Measurements from ENCODE around the gene REPIN1. TPM values are rescaled to one million over a fixed set of nuclear protein-coding genes. Genes with fewer than 3 reads are reported as not detected.

The REPIN1 gene
- polyA plus RNA-seq, 2 of the 4 experiments (the other 2 are of a cell fraction) = 48.1 to 101 TPM

DNA sequence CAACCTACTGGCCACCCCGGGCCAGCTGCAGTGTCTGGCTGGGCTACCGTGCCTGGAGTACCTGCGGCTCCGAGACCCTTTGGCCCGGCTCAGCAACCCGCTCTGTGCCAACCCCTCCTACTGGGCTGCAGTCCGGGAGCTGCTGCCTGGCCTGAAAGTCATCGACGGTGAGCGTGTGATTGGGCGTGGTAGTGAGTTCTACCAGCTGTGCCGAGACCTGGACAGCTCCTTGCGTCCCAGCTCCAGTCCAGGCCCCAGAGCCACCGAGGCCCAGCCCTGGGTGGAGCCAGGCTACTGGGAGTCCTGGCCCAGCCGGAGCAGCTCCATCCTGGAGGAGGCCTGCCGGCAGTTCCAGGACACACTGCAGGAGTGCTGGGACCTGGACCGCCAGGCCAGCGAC lies 31.4 kb upstream of the REPIN1 start:
- CTCF ChIA-PET = interaction anchor here (1.3 kb wide), 1 partner anchor 18 kb away, joined by 4 read pairs; no protein-coding TSS in a partner anchor
- FAIRE-seq = no peak

DNA sequence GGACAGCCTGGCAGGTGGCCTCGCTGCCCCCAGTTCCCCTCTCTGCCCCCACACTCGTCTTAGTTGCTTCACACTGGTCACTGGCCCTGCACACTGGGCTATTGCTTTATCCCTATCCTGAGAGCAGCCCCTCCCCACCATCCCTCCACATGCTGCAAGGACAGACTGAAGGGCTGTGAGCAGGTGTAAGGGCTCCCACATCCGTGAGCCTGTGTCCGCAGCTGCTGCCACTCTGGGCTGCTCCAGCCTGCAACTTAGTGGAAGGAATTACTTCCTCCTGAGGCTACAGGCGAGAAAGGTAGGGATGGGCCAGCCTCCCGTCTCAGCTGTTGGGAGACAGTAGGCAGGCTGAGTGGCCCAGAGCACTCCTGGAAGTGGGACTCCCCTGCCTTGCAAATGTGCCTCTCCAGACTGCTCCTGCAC lies 31.0 kb upstream of the REPIN1 start:
- no peaks in the 10 kb centered on the region for H3K4me1 ChIP-seq
- FAIRE-seq (no peak), ATAC-seq (no peak; a peak in 2 of 6 replicates), DNase-seq (ENCODE audit: low read depth in 1 of 2, low spot score in 1 of 2) (no peak)
- H3K4me3 ChIP-seq = no peak overlapping the region
- no peak overlapping the region for H3K4me2 ChIP-seq
- ChIA-PET CTCF (interaction anchor here (1.3 kb wide), 1 partner anchor 18 kb away, joined by 4 read pairs; no protein-coding TSS in a partner anchor), POLR2A (no interaction called here)
- H3K27ac ChIP-seq = no peak overlapping the region
- TF ChIP-seq KDM1A (IDR thresholded peaks at IDR 0.05; ENCODE audit: low read depth) = no peak
- TF ChIP-seq HOXB13 (CRISPR knock-in tag; IDR thresholded peaks at IDR 0.05; ENCODE audit: low read depth) = no peak
- TF ChIP-seq RAD21 (conservative IDR thresholded peaks at IDR 0.05 in 1 of 2, IDR thresholded peaks at IDR 0.05 in 1 of 2) = no peak
- no peak for TF ChIP-seq MAZ (IDR thresholded peaks at IDR 0.05; ENCODE audit: borderline replicate concordance, low read depth, low read length)
- TF ChIP-seq NR3C1 (IDR thresholded peaks at IDR 0.05) = no peak
- H3K9me3 ChIP-seq = no peaks in the 10 kb centered on the region
- 60% methylated on average over 6 of the region's 6 CpGs for WGBS (ENCODE audit: missing lambda C conversion rate)

More for the DNA sequence above, 31.4 kb upstream of the REPIN1 start:
- Histone ChIP-seq H3K27ac (no peak overlapping the region), H3K4me2 (no peak overlapping the region), H3K9me3 (no peaks in the 10 kb centered on the region), H3K4me1 (no peaks in the 10 kb centered on the region), H3K4me3 (no peak overlapping the region)
- no peak for TF ChIP-seq NFE2L2 (conservative IDR thresholded peaks at IDR 0.05; ENCODE audit: low read length)
- WGBS (ENCODE audit: missing lambda C conversion rate) = 86% methylated on average over 9 of the region's 18 CpGs
- no peak for DNase-seq (ENCODE audit: low read depth in 1 of 2, low spot score in 1 of 2)
- no peak for ATAC-seq
- POLR2A ChIA-PET = no interaction called here

DNA sequence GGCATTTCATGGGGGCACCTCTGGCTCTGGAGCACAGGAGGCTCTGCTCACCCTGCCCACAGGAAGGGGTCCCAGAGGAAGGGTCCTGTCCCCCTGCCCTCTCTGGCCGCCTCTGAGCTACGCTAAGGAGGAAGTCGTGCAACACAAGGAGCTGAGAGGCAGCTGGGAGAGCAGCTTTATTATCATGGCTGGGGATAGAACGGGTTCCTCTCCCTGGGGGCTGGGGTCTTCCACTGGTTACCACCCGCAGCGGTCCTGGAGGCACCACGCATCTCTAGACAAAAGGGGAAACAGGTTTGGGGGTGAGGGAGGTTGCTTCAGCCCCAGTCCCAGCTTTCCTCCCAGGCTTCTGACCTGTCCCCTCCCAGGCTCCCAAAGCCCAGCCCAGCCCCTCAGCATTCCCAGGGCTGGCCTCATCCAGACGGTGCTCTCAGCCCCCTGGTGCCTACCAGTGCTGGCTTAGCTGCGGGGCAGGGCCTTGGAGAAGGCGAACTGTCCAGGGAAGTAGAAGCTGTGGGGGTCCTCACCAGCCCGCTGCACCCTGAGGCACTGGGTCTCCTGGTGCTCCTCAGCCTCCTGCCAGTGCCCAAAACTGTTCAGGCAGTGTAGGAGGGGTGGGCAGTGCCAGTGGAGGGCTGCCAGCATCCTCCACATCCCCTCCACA lies 30.3 kb upstream of the REPIN1 start:
- no peak for ATAC-seq
- H3K9me3 ChIP-seq = no peaks in the 10 kb centered on the region
- WGBS (ENCODE audit: missing lambda C conversion rate) = 41% methylated on average over 4 of the region's 11 CpGs
- ChIA-PET POLR2A (no interaction called here), CTCF (interaction anchor here (1.3 kb wide), 1 partner anchor 17 kb away, joined by 4 read pairs; no protein-coding TSS in a partner anchor)
- H3K4me2 ChIP-seq = no peak overlapping the region
- DNase-seq (ENCODE audit: low read depth in 1 of 2, low spot score in 1 of 2) = no peak
- no peak overlapping the region for H3K4me3 ChIP-seq
- no peak for FAIRE-seq
- H3K27ac ChIP-seq = no peak overlapping the region
- no peaks in the 10 kb centered on the region for H3K4me1 ChIP-seq
- TF ChIP-seq CTCF (IDR thresholded peaks at IDR 0.05) (no peak), RFX5 (IDR thresholded peaks at IDR 0.05) (no peak), BCL3 (IDR thresholded peaks at IDR 0.05) (no peak), NR3C1 (IDR thresholded peaks at IDR 0.05) (no peak), TP53 (CRISPR knock-in tag; IDR thresholded peaks at IDR 0.05) (no peak), MAX (IDR thresholded peaks at IDR 0.05) (no peak)

- WGBS (ENCODE audit: missing lambda C conversion rate) = 63% methylated on average over 6 of the region's 9 CpGs
- Histone ChIP-seq H3K4me2 (no peak overlapping the region), H3K4me3 (no peak overlapping the region), H3K9me3 (0 out of 3 replicates have a peak, but pooled peaks cover 9% of the 10 kb centered on the region), H3K4me1 (no peaks in the 10 kb centered on the region), H3K27ac (no peak overlapping the region)
- no peak for DNase-seq (ENCODE audit: low read depth in 1 of 2, low spot score in 1 of 2)
- ChIA-PET POLR2A (no interaction called here), CTCF (no interaction called here)
- FAIRE-seq = no peak
- no peak for ATAC-seq
- TF ChIP-seq TP53 (CRISPR knock-in tag; IDR thresholded peaks at IDR 0.05) (no peak), HOXB5 (CRISPR knock-in tag; IDR thresholded peaks at IDR 0.05) (no peak), HES2 (IDR thresholded peaks at IDR 0.05) (no peak), CTCF (IDR thresholded peaks at IDR 0.05) (no peak), SREBF2 (IDR thresholded peaks at IDR 0.05) (no peak), EP300 (IDR thresholded peaks at IDR 0.05) (no peak), RCOR1 (IDR thresholded peaks at IDR 0.05; ENCODE audit: low read depth, low read length) (no peak), RAD21 (conservative IDR thresholded peaks at IDR 0.05 in 1 of 2, IDR thresholded peaks at IDR 0.05 in 1 of 2) (no peak), HDAC2 (IDR thresholded peaks at IDR 0.05) (no peak)
- TF ChIP-seq, protein P1, sequence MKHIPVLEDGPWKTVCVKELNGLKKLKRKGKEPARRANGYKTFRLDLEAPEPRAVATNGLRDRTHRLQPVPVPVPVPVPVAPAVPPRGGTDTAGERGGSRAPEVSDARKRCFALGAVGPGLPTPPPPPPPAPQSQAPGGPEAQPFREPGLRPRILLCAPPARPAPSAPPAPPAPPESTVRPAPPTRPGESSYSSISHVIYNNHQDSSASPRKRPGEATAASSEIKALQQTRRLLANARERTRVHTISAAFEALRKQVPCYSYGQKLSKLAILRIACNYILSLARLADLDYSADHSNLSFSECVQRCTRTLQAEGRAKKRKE (CRISPR knock-in tag; IDR thresholded peaks at IDR 0.05; ENCODE audit: low read depth) = no peak
Observed at GRCh38 chr7:150339409-150339809, 29.2 kb upstream of the REPIN1 start.

Measured in A549 (cell line).